ENCODE measurements around the gene OR10A2. TPM values are rescaled to one million over a fixed set of nuclear protein-coding genes. Genes with fewer than 3 reads are reported as not detected.
"Not testable (repeated sequence)": the region's sequence is repeated elsewhere in the genome, so short reads cannot be mapped to it uniquely, and the experiment has no call there.

OR10A2 gene
- not detected for total RNA-seq
- long read RNA-seq = 0 reads

DNA sequence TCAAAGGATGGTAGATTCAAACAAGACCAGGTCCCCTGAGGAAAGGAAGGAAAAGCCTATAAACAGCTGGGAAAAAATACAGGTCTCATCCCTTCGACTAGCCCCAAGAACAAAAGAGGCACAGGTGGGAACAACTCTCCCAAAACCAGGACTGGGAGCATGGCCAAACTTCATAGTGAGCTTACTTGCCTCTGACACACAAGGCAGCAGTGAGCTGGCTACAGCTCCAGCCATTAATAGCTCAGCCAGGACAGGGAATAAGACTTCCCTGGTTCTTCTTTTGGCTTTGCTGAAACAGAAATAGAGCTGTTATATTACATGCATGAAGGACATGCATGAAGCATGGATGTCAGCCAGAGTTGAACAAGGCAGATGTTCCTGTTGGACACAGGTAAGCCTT is at the start of gene OR10A2:
Gene OR10A2 (plus strand): TSS at position 97 of the 400 bp plus-strand sequence. CDS start 6,698 bp downstream, outside the sequence.
- ATAC-seq (ENCODE audit: poor library complexity) (peak; percentile 45), DNase-seq (no peak)
- intact Hi-C loops (cut with DNase I) = no loop called here

DNA sequence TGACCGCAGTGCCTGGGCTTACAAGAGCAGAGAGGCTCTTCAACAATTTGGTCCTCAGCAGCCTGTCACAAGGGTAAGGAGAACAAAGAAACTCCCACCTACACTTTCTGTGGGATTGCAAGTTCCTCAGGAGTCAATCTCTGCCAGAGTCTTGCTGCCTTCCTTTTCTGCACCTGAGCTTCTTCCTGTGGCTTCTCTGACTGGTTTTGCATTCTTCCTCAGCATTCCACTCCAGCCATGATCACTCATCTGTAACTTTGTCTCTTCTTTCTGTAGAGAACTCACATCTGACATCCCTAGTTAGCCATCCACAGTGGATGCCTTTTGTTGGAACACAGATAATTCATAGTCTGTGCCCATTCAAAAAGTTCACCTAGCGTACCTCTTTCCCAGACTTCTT is 49.2 kb upstream of the OR10A2 start:
- intact Hi-C loops (cut with DNase I) = no loop called here
- no peak for ATAC-seq (ENCODE audit: poor library complexity)
- no peak for DNase-seq

DNA sequence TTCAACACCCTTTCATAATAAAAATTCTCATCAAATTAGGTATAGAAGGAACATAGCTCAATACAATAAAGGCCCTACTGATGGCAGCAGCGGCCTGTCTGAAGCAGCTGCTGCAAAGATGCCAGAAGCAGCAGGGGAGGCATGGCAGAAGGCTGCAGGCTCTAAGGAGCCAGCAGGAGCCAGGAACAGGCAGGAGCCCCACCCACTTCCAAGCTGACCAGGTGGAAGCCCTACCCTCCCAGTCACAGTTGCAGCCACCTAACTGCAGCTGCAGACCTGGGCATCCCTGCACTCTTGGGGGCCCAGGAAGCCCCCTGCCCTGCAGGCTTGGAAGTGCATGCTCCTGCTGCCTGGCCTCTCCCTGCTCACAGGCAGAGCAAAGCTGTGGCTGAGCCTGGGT is 45.2 kb upstream of the OR10A2 start:
- ATAC-seq (ENCODE audit: poor library complexity) (no peak), DNase-seq (no peak)
- intact Hi-C loops (cut with DNase I) = no loop called here

DNA sequence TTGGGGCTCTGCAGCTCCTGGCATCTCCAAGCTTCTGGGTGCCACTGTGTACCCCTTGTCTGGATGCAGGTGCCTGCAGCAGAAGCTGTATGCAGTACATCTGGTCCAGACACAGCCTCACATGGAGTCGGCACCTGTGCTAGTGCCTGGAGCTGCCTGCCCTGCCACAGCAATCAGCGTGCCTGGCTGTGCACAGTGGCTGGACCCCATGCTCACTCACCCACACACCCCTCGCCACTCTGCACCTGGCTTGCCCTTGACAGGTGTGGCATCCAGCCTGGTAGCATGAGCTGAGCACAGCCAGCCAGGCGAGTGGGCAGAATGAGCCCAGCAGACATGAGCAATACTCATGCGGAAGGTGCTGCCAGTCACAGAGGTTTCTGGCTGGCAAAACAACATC is 43.9 kb upstream of the OR10A2 start:
- intact Hi-C loops (cut with DNase I) = no loop called here
- DNase-seq = no peak

DNA sequence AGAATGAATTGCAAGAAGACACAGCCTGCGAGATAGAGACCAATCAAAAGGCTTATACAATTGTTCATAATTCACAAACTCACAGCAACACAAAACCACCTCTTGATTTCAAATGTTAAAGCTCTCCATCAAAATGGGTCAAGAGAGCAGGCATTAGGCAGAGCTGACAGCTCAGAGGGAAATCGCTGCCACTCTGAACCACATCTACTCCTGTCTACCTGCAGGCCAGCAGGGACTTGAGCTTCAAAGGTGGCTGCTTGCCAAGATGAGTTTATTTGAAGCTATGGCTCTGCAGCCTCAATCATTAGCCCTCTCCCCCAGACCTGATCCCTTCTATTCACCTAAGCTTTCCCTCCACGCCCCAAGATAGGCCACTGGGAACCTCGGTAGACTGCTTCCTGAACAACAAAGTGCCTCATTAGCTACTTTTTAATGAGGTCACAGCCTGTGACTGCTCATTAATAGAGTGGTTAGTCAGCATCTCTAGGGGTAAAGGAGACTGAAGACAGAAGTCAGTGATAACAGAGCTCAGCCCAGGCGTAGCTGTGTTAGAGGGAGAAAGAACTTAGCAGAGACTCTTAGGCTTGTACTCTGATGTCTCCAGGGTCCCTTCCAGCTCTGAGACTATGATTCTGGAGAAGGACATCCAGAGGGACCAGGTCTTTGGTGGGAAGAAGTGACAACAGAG is 38.6 kb upstream of the OR10A2 start:
- intact Hi-C loops (cut with DNase I) = no loop called here
- DNase-seq = no peak
- no peak for ATAC-seq (ENCODE audit: poor library complexity)

More for the DNA sequence above, 43.9 kb upstream of the OR10A2 start:
- no peak for ATAC-seq (ENCODE audit: poor library complexity)

DNA sequence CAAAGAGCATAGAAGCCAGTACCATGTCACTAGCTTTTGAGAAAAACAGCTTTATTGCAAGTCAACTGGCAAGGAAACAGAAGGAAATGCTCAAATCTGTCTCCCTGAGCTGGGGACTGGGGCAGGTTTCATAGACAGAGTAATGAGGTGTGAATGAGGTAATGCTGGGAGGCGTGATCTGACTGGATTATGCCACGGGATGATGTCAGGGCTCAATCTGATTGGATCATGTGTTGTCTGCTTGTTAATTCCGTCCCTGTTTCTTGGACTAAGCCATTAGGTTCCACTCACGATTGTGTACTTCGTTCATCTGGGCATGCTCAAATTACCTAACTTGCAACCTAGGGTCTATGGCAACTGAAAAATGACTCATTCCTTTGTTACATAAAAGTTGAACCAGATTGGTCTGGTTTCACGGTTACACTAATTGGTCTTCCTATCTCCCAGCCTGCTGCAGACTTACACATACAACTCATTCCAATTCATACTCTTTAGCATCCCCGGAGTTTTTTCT is 37.6 kb upstream of the OR10A2 start:
- intact Hi-C loops (cut with DNase I) = no loop called here
- ATAC-seq (ENCODE audit: poor library complexity) = no peak

GRCh38 chr11:6828103-6828502 is 34.8 kb upstream of the OR10A2 start:
- intact Hi-C loops (cut with DNase I) = no loop called here
- DNase-seq = no peak
- no peak for ATAC-seq (ENCODE audit: poor library complexity)

More for the DNA sequence above, 37.6 kb upstream of the OR10A2 start:
- no peak for DNase-seq

GRCh38 chr11:6833356-6833755 is 29.5 kb upstream of the OR10A2 start:
- no peak for ATAC-seq (ENCODE audit: poor library complexity)
- intact Hi-C loops (cut with DNase I) = no loop called here
- DNase-seq = no peak

DNA sequence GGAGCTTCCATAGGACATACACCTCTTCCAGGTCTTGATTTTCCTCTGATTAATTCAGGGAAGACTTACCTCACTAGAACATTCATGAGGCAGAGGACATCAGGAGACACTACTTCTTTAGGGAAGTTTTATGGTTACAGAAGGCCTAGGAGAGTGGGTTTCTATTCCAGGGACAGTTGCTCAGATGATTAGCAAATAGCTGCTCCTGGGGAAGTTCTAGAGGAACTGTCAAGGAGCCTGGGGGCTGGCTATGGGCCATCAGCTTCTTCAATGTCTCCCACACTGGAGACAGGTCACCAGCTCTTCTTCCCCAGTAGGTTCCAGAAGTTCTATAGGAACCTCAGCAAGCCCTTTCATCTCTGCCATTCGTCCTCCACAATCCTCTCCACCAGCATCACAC is 28.8 kb upstream of the OR10A2 start:
- ATAC-seq (ENCODE audit: poor library complexity) = no peak
- intact Hi-C loops (cut with DNase I) = no loop called here

GRCh38 chr11:6841694-6842093 is 21.2 kb upstream of the OR10A2 start:
- DNase-seq = no peak
- intact Hi-C loops (cut with DNase I) = no loop called here
- ATAC-seq (ENCODE audit: poor library complexity) = no peak

More for the DNA sequence above, 28.8 kb upstream of the OR10A2 start:
- no peak for DNase-seq

DNA sequence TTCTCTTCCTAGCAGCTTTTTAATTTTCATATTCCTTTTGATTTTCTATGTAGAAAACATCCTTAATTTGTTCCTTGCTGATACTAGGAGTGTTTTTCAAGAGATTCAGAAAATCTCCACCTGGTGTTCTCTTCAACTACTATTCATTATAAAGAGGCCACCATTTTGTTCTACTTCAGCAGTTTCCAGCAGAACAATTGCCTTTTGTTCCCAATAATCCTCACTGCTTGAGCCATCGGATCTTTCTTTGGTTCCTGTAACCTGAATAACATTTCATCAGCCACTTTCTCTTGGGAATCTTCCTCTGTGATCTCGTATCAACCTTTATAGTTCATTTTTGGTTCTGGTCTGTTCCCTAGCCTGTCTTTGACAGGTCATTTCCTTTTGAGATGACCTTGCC is 19.2 kb upstream of the OR10A2 start:
- ATAC-seq (ENCODE audit: poor library complexity) (no peak), DNase-seq (no peak)
- intact Hi-C loops (cut with DNase I) = no loop called here

DNA sequence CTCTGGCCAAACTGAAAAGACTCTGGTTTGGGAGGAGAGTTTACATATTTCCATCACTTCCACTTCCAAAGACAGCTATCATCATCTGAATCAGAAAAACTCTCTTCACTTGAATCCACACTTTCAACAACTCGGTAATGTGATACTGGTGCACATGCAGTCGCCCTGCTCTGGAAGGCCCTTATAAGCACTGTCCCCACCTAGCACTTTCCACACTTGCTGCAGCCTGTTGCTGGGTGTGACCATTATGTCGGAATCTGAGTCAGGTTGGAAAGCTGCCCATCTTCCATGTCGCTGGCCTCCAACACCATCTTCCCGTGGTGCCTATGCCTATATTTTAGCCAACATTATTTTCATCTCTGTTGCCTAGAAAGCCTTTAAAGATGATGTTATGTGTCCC is 18.5 kb upstream of the OR10A2 start:
- no peak for DNase-seq
- intact Hi-C loops (cut with DNase I) = no loop called here
- no peak for ATAC-seq (ENCODE audit: poor library complexity)

DNA sequence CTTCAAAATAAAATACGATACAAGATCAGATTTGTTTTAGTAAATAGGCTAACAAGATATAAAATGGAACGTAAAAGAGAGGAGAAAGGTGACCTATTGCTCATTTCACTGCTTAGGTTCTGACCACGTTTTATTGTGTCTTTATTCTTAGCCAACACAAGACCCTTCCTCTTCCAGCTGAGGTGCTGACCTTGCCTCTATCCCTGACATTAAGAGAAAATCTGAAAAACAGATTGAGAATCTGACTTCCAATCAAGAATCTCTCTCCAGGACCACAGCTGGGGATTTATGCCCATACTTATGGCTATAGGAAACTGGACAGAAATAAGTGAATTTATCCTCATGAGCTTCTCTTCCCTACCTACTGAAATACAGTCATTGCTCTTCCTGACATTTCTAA is 17.5 kb upstream of the OR10A2 start, which contains the start of gene OR10A5:
Gene OR10A5 (plus strand): TSS at position 301 of the 400 bp plus-strand sequence. CDS start 0 bp downstream, at position 301.
- intact Hi-C loops (cut with DNase I) = no loop called here
- DNase-seq (no peak), ATAC-seq (ENCODE audit: poor library complexity) (no peak)

- DNase-seq = no peak
- no peak for ATAC-seq (ENCODE audit: poor library complexity)
- intact Hi-C loops (cut with DNase I) = no loop called here
These were observed 12.3 kb upstream of the OR10A2 start for GRCh38 chr11:6850526-6850925.

DNA sequence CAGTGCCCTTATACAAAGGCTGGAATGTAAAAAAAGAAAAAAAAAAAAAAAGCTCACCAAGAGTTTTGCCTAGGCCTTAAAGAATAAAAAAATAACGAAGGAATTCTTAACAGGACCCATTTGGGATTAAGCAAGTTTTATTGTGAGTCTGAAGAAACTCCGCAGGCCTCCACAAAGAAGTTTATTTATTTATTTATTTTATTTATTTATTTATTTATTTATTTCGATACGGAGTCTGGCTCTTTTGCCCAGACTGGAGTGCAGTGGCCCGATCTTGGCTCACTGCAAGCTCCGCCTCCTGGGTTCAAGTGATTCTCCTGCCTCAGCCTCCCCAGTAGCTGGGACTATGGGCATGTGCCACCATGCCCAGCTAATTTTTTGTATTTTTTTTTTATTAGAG is 8.1 kb upstream of the OR10A2 start:
- ATAC-seq (ENCODE audit: poor library complexity); DNase-seq; intact Hi-C loops (cut with DNase I): not testable (repeated sequence)

DNA sequence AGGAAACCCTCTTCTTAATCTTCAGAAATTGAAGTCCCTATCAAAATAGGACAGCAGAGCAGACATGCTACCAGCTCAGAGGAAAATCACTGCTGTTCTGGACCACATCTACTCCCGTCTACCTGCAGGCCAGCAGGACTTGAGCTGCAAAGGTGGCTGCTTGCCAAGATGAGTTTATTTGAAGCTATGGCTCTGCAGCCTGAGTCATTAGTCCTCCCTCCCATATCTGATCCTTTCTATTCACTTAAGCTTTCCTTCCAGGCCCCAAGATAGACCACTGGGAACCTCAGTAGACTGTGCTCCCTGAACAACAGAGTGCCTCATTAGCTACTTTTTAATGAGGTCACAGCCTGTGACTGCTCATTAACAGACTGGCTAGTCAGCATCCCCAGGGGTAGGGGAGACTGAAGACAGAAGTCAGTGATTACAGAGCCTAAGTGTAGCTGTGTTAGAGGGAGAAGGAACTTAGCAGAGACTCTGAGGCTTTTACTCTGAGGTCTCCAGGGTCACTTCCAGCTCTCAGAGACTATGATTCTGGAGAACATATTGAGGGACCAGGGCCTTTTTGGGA is 6.8 kb upstream of the OR10A2 start:
- intact Hi-C loops (cut with DNase I) = no loop called here
- DNase-seq = no peak
- ATAC-seq (ENCODE audit: poor library complexity) = no peak

GRCh38 chr11:6856871-6857270 is 6.0 kb upstream of the OR10A2 start:
- intact Hi-C loops (cut with DNase I) = no loop called here
- ATAC-seq (ENCODE audit: poor library complexity) = no peak
- no peak for DNase-seq

- intact Hi-C loops (cut with DNase I) = no loop called here
- no peak for ATAC-seq (ENCODE audit: poor library complexity)
These were observed 1.6 kb downstream of the OR10A2 start for GRCh38 chr11:6864438-6864837.

DNA sequence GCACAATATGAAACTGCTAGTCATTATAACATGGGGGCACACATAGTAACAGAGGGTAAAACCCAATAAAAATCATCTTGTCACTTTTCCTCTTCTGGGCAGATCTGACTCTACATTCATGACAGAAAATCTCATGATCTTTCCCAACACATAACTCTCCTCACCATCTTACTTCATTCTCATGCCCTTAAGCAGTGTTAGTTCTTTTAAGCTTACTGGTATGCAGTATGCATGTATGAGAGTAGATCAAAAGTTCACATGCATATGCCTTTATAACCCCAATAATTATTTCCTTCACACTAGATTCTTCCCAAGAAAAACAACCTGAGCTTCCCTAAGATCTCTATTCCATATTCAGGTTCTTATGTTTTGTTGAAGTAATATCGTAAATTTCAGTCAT is 8.4 kb downstream of the OR10A2 start:
- intact Hi-C loops (cut with DNase I) = no loop called here
- DNase-seq (no peak), ATAC-seq (ENCODE audit: poor library complexity) (no peak)

More at GRCh38 chr11:6864438-6864837, 1.6 kb downstream of the OR10A2 start:
- no peak for DNase-seq

DNA sequence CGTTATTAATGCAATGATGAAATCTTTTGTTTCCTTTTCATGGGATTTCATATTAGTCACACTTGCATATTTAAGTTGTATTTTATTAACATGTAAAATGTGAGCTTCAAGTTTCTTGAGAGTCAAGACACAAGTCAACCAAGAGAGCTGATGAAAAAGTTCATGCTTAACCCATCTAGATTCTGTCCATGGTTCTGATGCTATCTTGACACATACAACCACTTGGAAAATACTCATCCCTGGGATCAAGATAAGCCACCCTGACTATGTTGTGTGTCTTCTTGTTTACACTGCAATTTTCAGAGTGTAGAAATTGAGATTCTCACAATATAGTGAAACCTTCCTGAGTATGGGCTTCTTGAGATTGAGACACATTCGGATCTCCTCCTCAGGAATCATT is 12.9 kb downstream of the OR10A2 start:
- ATAC-seq (ENCODE audit: poor library complexity) = no peak
- intact Hi-C loops (cut with DNase I) = no loop called here
- no peak for DNase-seq
